Hepatocyte (in vitro differentiated cells): ENCODE results near the gene PCDHA1. TPM values are rescaled to one million over a fixed set of nuclear protein-coding genes. Genes with fewer than 3 reads are reported as not detected.
"Not testable (repeated sequence)": the region's sequence is repeated elsewhere in the genome, so short reads cannot be mapped to it uniquely, and the experiment has no call there.

Experiments used
- DNase-seq: peaks from one replicate; pipeline ENCODE4 v3.0.0-alpha.2; 2016; ENCODE audit warnings: low spot score
- H2AFZ ChIP-seq: fragments of 200-600 bp; sonication (generic); 2 replicates; pipeline ENCODE4 v1.6.0; 2016; ENCODE audit warnings: antibody characterized with exemption, mild to moderate bottlenecking
- H3K27ac ChIP-seq: fragments of 200-600 bp; sonication (generic); 2 replicates; pipeline ENCODE4 v1.5.1; 2016; ENCODE audit warnings: mild to moderate bottlenecking
- H3K27me3 ChIP-seq: fragments of 200-600 bp; sonication (generic); 2 replicates; pipeline ENCODE4 v1.6.1; 2016
- H3K36me3 ChIP-seq: fragments of 200-600 bp; sonication (generic); replicated peaks from 2 replicates; pipeline ENCODE4 v1.5.1; 2016; ENCODE audit warnings: low read depth; ENCODE audit not compliant: insufficient read depth
- H3K4me1 ChIP-seq: fragments of 200-600 bp; sonication (generic); 2 replicates; pipeline ENCODE4 v1.5.1; 2016; ENCODE audit warnings: mild to moderate bottlenecking, moderate library complexity; ENCODE audit not compliant: insufficient read depth
- H3K4me2 ChIP-seq: fragments of 200-600 bp; sonication (generic); 2 replicates; pipeline ENCODE4 v1.6.0; 2016
- H3K4me3 ChIP-seq: fragments of 200-600 bp; sonication (generic); 2 replicates; pipeline ENCODE4 v1.5.1; 2016; ENCODE audit warnings: mild to moderate bottlenecking
- H3K79me2 ChIP-seq: fragments of 200-600 bp; sonication (generic); 2 replicates; pipeline ENCODE4 v1.6.0; 2017; ENCODE audit warnings: mild to moderate bottlenecking
- H3K9me2 ChIP-seq: fragments of 200-600 bp; sonication (generic); replicated peaks from 2 replicates; pipeline ENCODE4 v1.6.0; 2017; ENCODE audit warnings: mild to moderate bottlenecking; ENCODE audit not compliant: insufficient read depth
- H3K9me3 ChIP-seq: fragments of 200-600 bp; sonication (generic); 2 replicates; pipeline ENCODE4 v1.5.1; 2016; ENCODE audit warnings: low read depth, mild to moderate bottlenecking
- H4K20me1 ChIP-seq: fragments of 200-600 bp; sonication (generic); 2 replicates; pipeline ENCODE4 v1.6.0; 2016; ENCODE audit warnings: mild to moderate bottlenecking; ENCODE audit not compliant: insufficient read depth, poor library complexity, severe bottlenecking
- CTCF ChIP-seq: fragments of 200-600 bp; sonication (generic); IDR thresholded peaks from 2 replicates; pipeline ENCODE4 v1.5.1; 2016; ENCODE audit warnings: antibody characterized with exemption, mild to moderate bottlenecking; ENCODE audit not compliant: poor library complexity
- EZH2 ChIP-seq: fragments of 200-600 bp; sonication (generic); IDR thresholded peaks from 2 replicates; pipeline ENCODE4 v1.6.1; 2016; ENCODE audit warnings: antibody characterized with exemption, mild to moderate bottlenecking, borderline replicate concordance
- EZH2phosphoT487 ChIP-seq: fragments of 200-600 bp; sonication (generic); IDR thresholded peaks from one replicate; pipeline ENCODE4 v1.6.1; 2018; ENCODE audit warnings: antibody characterized with exemption, mild to moderate bottlenecking, low read depth, moderate library complexity; ENCODE audit not compliant: unreplicated experiment, severe bottlenecking
- WGBS: methylation state at CpG from one replicate; pipeline ENCODE4 v1.1.6; 2016; ENCODE audit warnings: low lambda C conversion rate; ENCODE audit errors: missing lambda C conversion rate; 5-methylcytosine and 5-hydroxymethylcytosine counted together
- polyA plus RNA-seq: library from polyadenylated mRNA; unstranded; fragments of >200 nt; fragmentation: Nextera tagmentation; extraction: Ambion mirVana; gene quantifications from 2 replicates; pipeline ENCODE4 v1.2.1, GENCODE V29; 2016
- total RNA-seq: library from RNA; depleted of rRNA; stranded (reverse); fragments of >200 nt; gene quantifications from 2 replicates; pipeline ENCODE4 v1.2.3, GENCODE V29; 2014

Gene PCDHA1
- total and polyA plus RNA-seq, 2 experiments from 2014 or later, result not detected

DNA sequence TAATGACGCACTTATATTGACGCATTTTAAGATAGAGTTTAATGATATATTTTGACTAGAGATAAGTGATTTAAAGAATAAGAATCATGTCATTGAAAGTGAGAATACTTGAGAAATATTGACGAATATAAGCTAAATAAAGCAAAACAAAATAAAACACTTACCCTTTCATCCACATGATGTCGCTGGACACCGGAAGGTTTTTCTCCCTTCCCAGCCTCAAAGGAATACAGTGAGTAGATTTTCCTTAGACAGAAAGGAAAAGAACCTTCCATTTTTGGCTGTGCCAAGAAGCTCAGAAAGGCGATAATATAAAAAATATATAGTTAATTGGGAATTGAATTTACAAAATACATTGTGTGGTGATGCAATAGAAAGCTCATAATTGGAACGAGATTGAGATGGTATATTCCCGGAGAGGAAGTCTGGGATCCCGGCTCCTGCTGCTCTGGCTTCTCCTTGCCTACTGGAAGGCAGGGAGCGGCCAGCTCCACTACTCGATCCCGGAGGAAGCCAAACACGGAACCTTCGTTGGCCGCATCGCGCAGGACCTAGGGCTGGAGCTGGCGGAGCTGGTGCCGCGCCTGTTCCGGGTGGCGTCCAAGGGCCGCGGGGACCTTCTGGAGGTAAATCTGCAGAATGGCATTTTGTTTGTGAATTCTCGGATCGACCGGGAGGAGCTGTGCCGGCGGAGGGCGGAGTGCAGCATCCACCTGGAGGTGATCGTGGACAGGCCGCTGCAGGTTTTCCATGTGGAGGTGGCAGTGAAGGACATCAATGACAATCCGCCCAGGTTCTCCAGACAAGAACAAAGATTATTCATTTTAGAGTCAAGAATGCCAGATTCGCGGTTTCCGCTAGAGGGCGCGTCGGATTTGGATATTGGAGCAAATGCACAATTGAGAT, 35.7 kb downstream of the PCDHA1 start, which contains the start of gene PCDHA5:
TSS of gene PCDHA5 (plus strand) at position 239 of the 906 bp plus-strand sequence.
- Histone ChIP-seq H3K4me3 (no peak within 1 kb of the TSS), H3K36me3 (no peaks in the 10 kb centered on the region), H3K27me3 (no peaks in the 10 kb centered on the region), H2AFZ (no peak within 1 kb of the TSS), H3K9me3 (peaks cover 34% of the 10 kb centered on the region), H3K79me2 (no peaks in the 10 kb centered on the region), H3K27ac (no peak within 1 kb of the TSS), H3K9me2 (no peaks in the 10 kb centered on the region), H4K20me1 (no peaks in the 10 kb centered on the region), H3K4me1 (no peaks in the 10 kb centered on the region), H3K4me2 (no peak within 1 kb of the TSS)
- no peak for TF ChIP-seq EZH2
- TF ChIP-seq EZH2phosphoT487, result no peak
- no peak for TF ChIP-seq CTCF
- DNase-seq, result no peak
- WGBS, result 97% methylated on average over 37 of the region's 39 CpGs

- Histone ChIP-seq H3K27ac (no peak overlapping the region), H3K79me2 (no peaks in the 10 kb centered on the region), H3K27me3 (no peaks in the 10 kb centered on the region), H4K20me1 (no peaks in the 10 kb centered on the region), H3K4me1 (no peaks in the 10 kb centered on the region), H2AFZ (no peak overlapping the region), H3K4me2 (no peak overlapping the region), H3K9me3 (peaks cover 41% of the 10 kb centered on the region), H3K4me3 (no peak overlapping the region), H3K9me2 (no peaks in the 10 kb centered on the region), H3K36me3 (no peaks in the 10 kb centered on the region)
- TF ChIP-seq CTCF (no peak), EZH2 (no peak), EZH2phosphoT487 (no peak)
- DNase-seq, result no peak
- 95% methylated on average over 6 of the region's 6 CpGs for WGBS
Measured at GRCh38 chr5:140822281-140822629, 36.3 kb downstream of the PCDHA1 start.

DNA sequence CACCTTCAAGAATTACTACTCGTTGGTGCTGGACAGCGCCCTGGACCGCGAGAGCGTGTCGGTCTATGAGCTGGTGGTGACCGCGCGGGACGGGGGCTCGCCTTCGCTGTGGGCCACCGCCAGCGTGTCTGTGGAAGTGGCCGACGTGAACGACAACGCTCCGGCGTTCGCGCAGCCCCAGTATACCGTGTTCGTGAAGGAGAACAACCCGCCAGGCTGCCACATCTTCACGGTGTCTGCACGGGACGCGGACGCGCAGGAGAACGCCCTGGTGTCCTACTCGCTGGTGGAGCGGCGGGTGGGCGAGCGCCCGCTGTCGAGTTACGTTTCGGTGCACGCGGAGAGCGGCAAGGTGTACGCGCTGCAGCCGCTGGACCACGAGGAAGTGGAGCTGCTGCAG, 37.0 kb downstream of the PCDHA1 start:
- not testable (repeated sequence) for H4K20me1 ChIP-seq, H3K4me3 ChIP-seq, H3K79me2 ChIP-seq, H3K36me3 ChIP-seq, H2AFZ ChIP-seq, H3K9me2 ChIP-seq, H3K27ac ChIP-seq, H3K27me3 ChIP-seq, H3K4me2 ChIP-seq, H3K4me1 ChIP-seq, DNase-seq
- peaks cover 47% of the 10 kb centered on the region for H3K9me3 ChIP-seq
- 98% methylated on average over 48 of the region's 48 CpGs for WGBS

DNA sequence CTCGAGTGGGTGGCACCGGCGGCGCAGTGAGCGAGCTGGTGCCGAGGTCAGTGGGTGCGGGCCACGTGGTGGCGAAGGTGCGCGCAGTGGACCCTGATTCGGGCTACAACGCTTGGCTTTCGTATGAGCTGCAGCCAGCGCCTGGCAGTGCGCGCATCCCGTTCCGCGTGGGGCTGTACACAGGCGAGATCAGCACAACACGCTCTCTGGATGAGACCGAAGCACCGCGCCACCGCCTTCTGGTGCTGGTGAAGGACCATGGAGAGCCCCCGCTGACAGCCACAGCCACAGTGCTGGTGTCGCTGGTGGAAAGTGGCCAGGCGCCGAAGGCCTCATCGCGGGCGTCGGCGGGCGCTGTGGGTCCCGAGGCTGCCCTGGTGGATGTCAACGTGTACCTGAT, 37.5 kb downstream of the PCDHA1 start:
- Histone ChIP-seq H4K20me1 (no peaks in the 10 kb centered on the region), H3K4me1 (no peaks in the 10 kb centered on the region), H3K27ac (no peak overlapping the region), H2AFZ (no peak overlapping the region), H3K27me3 (no peaks in the 10 kb centered on the region), H3K4me3 (no peak overlapping the region), H3K36me3 (no peaks in the 10 kb centered on the region), H3K4me2 (no peak overlapping the region), H3K9me2 (no peaks in the 10 kb centered on the region), H3K9me3 (peaks cover 47% of the 10 kb centered on the region), H3K79me2 (no peaks in the 10 kb centered on the region)
- 98% methylated on average over 37 of the region's 38 CpGs for WGBS
- TF ChIP-seq EZH2phosphoT487 (no peak), EZH2 (no peak), CTCF (no peak)
- no peak for DNase-seq
